Ishikawa (cell line): ENCODE data around the gene RAB25.

Source experiments
- CEBPB ChIP-seq: IDR thresholded peaks from 2 replicates; pipeline ENCODE4 v1.6.1; 2012
- CREB1 ChIP-seq: IDR thresholded peaks from 2 replicates; pipeline ENCODE4 v1.6.1; 2012; ENCODE audit warnings: low read depth
- EGR1 ChIP-seq: IDR thresholded peaks from 2 replicates; pipeline ENCODE4 v1.6.1; 2012
- EP300 ChIP-seq: IDR thresholded peaks from 2 replicates; pipeline ENCODE4 v1.6.1; 2012; ENCODE audit warnings: borderline replicate concordance
- FOXM1 ChIP-seq: IDR thresholded peaks from 2 replicates; pipeline ENCODE4 v1.6.1; 2012; ENCODE audit warnings: low read depth, borderline replicate concordance
- NFIC ChIP-seq: IDR thresholded peaks from 2 replicates; pipeline ENCODE4 v1.6.1; 2012
- RAD21 ChIP-seq: IDR thresholded peaks from 2 replicates; pipeline ENCODE4 v1.6.1; 2012; ENCODE audit warnings: low read depth
- REST ChIP-seq: IDR thresholded peaks from 2 replicates; pipeline ENCODE4 v1.6.1; 2012; ENCODE audit warnings: low read depth, mild to moderate bottlenecking
- TAF1 ChIP-seq: IDR thresholded peaks from 2 replicates; pipeline ENCODE4 v1.6.1; 2012; ENCODE audit warnings: low read depth, mild to moderate bottlenecking
- TCF12 ChIP-seq: IDR thresholded peaks from 2 replicates; pipeline ENCODE4 v1.6.1; 2012; ENCODE audit warnings: low read depth
- TEAD4 ChIP-seq: IDR thresholded peaks from 2 replicates; pipeline ENCODE4 v1.6.1; 2012
- USF1 ChIP-seq: IDR thresholded peaks from 2 replicates; pipeline ENCODE4 v1.6.1; 2012
- YY1 ChIP-seq: IDR thresholded peaks from 2 replicates; pipeline ENCODE4 v1.6.1; 2012; ENCODE audit warnings: low read depth
- ZBTB7A ChIP-seq: IDR thresholded peaks from 2 replicates; pipeline ENCODE4 v1.6.1; 2012; ENCODE audit warnings: low read depth
- TF ChIP-seq, protein P1 (sequence below): IDR thresholded peaks from 2 replicates; pipeline ENCODE4 v1.6.1; 2012

RAB25 gene

GRCh38 chr1:156064615-156065014 lies 3.7 kb downstream of the RAB25 start:
- TF ChIP-seq TEAD4 (no peak), ZBTB7A (no peak), NFIC (no peak), RAD21 (no peak), TCF12 (no peak), USF1 (no peak), EGR1 (no peak), YY1 (no peak), EP300 (no peak), CREB1 (no peak)
- TF ChIP-seq, protein P1, sequence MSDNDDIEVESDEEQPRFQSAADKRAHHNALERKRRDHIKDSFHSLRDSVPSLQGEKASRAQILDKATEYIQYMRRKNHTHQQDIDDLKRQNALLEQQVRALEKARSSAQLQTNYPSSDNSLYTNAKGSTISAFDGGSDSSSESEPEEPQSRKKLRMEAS, result no peak

DNA sequence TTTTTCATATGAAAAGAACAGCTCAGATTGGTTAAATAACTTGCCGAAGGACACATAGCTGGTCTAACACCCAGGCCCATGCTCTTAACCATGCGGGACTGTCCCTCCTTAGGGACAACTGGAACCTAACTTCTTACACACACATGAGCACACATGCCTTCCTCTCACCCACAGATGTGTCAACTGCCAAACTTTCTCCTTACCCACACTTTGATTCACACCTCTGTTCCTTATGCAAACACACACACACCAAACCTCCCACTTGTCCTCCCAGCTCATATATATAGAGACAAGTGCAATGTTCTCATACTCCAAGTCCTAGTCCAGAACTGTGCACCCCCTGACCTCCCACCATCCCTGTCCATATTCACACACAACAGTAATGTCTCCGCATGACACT lies 4.3 kb downstream of the RAB25 start:
- TF ChIP-seq RAD21, result no peak
- no peak for TF ChIP-seq TCF12
- TF ChIP-seq EGR1, result no peak
- no peak for TF ChIP-seq USF1
- no peak for TF ChIP-seq TAF1
- no peak for TF ChIP-seq EP300
- TF ChIP-seq, protein P1, result no peak

DNA sequence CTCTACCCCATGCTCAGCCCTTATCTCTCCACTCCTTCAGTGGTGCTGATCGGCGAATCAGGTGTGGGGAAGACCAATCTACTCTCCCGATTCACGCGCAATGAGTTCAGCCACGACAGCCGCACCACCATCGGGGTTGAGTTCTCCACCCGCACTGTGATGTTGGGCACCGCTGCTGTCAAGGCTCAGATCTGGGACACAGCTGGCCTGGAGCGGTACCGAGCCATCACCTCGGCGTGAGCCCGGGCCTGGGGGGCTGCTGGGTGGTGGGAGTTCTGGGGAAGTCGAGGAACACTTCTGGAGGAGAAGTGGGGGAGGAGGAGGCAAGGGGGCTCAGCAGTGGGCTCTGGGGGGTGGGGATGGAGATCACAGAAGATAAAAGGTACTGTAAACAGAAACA lies 4.9 kb downstream of the RAB25 start:
- TF ChIP-seq EGR1 (no peak), TAF1 (no peak), CEBPB (no peak), NFIC (no peak), CREB1 (no peak), USF1 (no peak), TEAD4 (no peak), FOXM1 (no peak), RAD21 (no peak), TCF12 (no peak), EP300 (no peak), REST (no peak), ZBTB7A (no peak), YY1 (no peak)
- TF ChIP-seq, protein P1, result no peak

DNA sequence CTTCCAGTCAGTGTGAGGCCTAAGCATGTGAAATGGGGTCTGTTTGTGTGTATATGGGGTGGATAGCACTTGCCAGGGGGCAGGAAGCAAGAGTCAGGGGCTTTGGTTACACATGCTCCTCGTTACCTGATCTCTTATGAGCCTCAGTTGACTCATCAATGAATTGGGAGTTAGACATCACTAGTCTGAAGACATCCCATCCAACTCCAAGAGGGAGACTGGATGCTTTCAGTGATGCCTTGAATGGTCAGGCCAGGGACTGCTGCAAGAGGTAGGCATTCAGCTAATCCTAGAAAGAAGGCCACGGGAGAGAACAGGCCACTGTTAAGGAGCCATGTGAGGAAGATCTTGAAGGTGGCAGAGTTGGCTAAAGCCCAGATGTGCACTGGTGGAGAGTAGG lies 6.3 kb downstream of the RAB25 start:
- TF ChIP-seq YY1, result no peak
- TF ChIP-seq REST, result no peak
- no peak for TF ChIP-seq ZBTB7A
- TF ChIP-seq, protein P1, result no peak
- no peak for TF ChIP-seq TAF1
- TF ChIP-seq EP300, result no peak
- no peak for TF ChIP-seq FOXM1
- TF ChIP-seq USF1, result no peak
- TF ChIP-seq TEAD4, result no peak
- no peak for TF ChIP-seq EGR1
- TF ChIP-seq RAD21, result no peak
